SK-N-SH treated with all-trans-retinoic acid at 6 μM for 48 hours (cell line): ENCODE measurements around the gene DYNC1I2.
A peak's percentile ranks its signal among the peaks of the same experiment; 100 is the strongest.

Source experiments
- ATAC-seq: fragments of 200-7000 bp; cut with Tn5 transposase; 3 replicates; pipeline ENCODE4 v1.9.1; 2020; ENCODE audit warnings: mild to moderate bottlenecking, moderate library complexity
- ARNTL ChIP-seq: fragments of 450-650 bp; formaldehyde crosslinking; IDR thresholded peaks from 2 replicates; pipeline ENCODE4 v1.5.0; 2020; ENCODE audit warnings: low read depth, mild to moderate bottlenecking, moderate library complexity, borderline replicate concordance
- BACH2 ChIP-seq: fragments of 250-450 bp; sonication (Bioruptor Pico); IDR thresholded peaks from 2 replicates; pipeline ENCODE4 v1.9.0; 2021; ENCODE audit warnings: mild to moderate bottlenecking, borderline replicate concordance
- CSDC2 ChIP-seq: fragments of 250-450 bp; sonication (Bioruptor Pico); IDR thresholded peaks from 2 replicates; pipeline ENCODE4 v1.5.0; 2020; ENCODE audit warnings: mild to moderate bottlenecking, moderate library complexity
- CSRNP3 ChIP-seq: fragments of 250-450 bp; sonication (Bioruptor Pico); IDR thresholded peaks from 2 replicates; pipeline ENCODE4 v1.5.1; 2021; ENCODE audit warnings: mild to moderate bottlenecking, moderate library complexity
- ESRRG ChIP-seq: fragments of 250-450 bp; sonication (Bioruptor Pico); IDR thresholded peaks from 2 replicates; pipeline ENCODE4 v1.6.1; 2021; ENCODE audit warnings: mild to moderate bottlenecking
- GLIS3 ChIP-seq: fragments of 250-450 bp; sonication (Bioruptor Pico); IDR thresholded peaks from 2 replicates; pipeline ENCODE4 v1.5.0; 2020; ENCODE audit warnings: mild to moderate bottlenecking, moderate library complexity
- ISL1 ChIP-seq: fragments of 250-450 bp; sonication (Bioruptor Pico); IDR thresholded peaks from 2 replicates; pipeline ENCODE4 v2.1.2; 2022; ENCODE audit warnings: mild to moderate bottlenecking, moderate library complexity
- OSR1 ChIP-seq: fragments of 250-450 bp; sonication (Bioruptor Pico); IDR thresholded peaks from 2 replicates; pipeline ENCODE4 v1.8.0; 2022; ENCODE audit warnings: moderate library complexity, mild to moderate bottlenecking, inconsistent platforms
- PPARA ChIP-seq: fragments of 250-450 bp; sonication (Bioruptor Pico); IDR thresholded peaks from 2 replicates; pipeline ENCODE4 v1.5.0; 2020; ENCODE audit warnings: mild to moderate bottlenecking, borderline replicate concordance
- RARB ChIP-seq: fragments of 250-450 bp; sonication (Bioruptor Pico); IDR thresholded peaks from 2 replicates; pipeline ENCODE4 v1.8.0; 2021; ENCODE audit warnings: mild to moderate bottlenecking, moderate library complexity
- TCF4 ChIP-seq: fragments of 250-450 bp; sonication (Bioruptor Pico); IDR thresholded peaks from 2 replicates; pipeline ENCODE4 v1.8.0; 2021; ENCODE audit warnings: mild to moderate bottlenecking, moderate library complexity, borderline replicate concordance
- TOX ChIP-seq: fragments of 250-450 bp; sonication (Bioruptor Pico); IDR thresholded peaks from 2 replicates; pipeline ENCODE4 v1.8.0; 2021; ENCODE audit warnings: mild to moderate bottlenecking, moderate library complexity, borderline replicate concordance
- TSHZ2 ChIP-seq: fragments of 250-450 bp; sonication (Bioruptor Pico); IDR thresholded peaks from 2 replicates; pipeline ENCODE4 v1.5.0; 2020; ENCODE audit warnings: mild to moderate bottlenecking, moderate library complexity
- ZC3H10 ChIP-seq: fragments of 250-450 bp; sonication (Bioruptor Pico); IDR thresholded peaks from 2 replicates; pipeline ENCODE4 v1.5.1; 2021; ENCODE audit warnings: mild to moderate bottlenecking, moderate library complexity
- ZFP3 ChIP-seq: fragments of 250-450 bp; sonication (Bioruptor Pico); IDR thresholded peaks from 2 replicates; pipeline ENCODE4 v1.5.0; 2020; ENCODE audit warnings: mild to moderate bottlenecking, moderate library complexity
- ZFP30 ChIP-seq: fragments of 450-650 bp; formaldehyde crosslinking; IDR thresholded peaks from 2 replicates; pipeline ENCODE4 v1.5.0; 2022; ENCODE audit warnings: mild to moderate bottlenecking, moderate library complexity
- ZNF565 ChIP-seq: fragments of 450-650 bp; formaldehyde crosslinking; conservative IDR thresholded peaks from 2 replicates; pipeline ENCODE4 v1.5.0; 2020; ENCODE audit warnings: low read depth, mild to moderate bottlenecking, moderate library complexity
- ZNF70 ChIP-seq: fragments of 450-650 bp; formaldehyde crosslinking; IDR thresholded peaks from 2 replicates; pipeline ENCODE4 v1.5.0; 2020; ENCODE audit warnings: mild to moderate bottlenecking, moderate library complexity
- ZNF8 ChIP-seq: fragments of 450-650 bp; formaldehyde crosslinking; IDR thresholded peaks from 2 replicates; pipeline ENCODE4 v1.5.0; 2020; ENCODE audit warnings: mild to moderate bottlenecking, moderate library complexity
- TF ChIP-seq, protein P1 (sequence below): fragments of 250-450 bp; sonication (Bioruptor Pico); IDR thresholded peaks from 2 replicates; pipeline ENCODE4 v1.8.0; 2021; ENCODE audit warnings: low read depth, mild to moderate bottlenecking, moderate library complexity, borderline replicate concordance
- TF ChIP-seq, protein P2 (sequence below): fragments of 250-450 bp; sonication (Bioruptor Pico); IDR thresholded peaks from 2 replicates; pipeline ENCODE4 v1.8.0; 2020; ENCODE audit warnings: mild to moderate bottlenecking, moderate library complexity, borderline replicate concordance

DYNC1I2 gene

GRCh38 chr2:171762879-171763573 lies 75.8 kb downstream of the DYNC1I2 start:
- ATAC-seq, result peak; percentile 85

GRCh38 chr2:171763602-171764001 lies 76.3 kb downstream of the DYNC1I2 start:
- ATAC-seq, result peak; percentile 36
- TF ChIP-seq TSHZ2 (CRISPR knock-in tag) (no peak), TCF4 (CRISPR knock-in tag) (no peak), ZFP3 (CRISPR knock-in tag) (no peak)

More at GRCh38 chr2:171762879-171763573, 75.8 kb downstream of the DYNC1I2 start:
- TF ChIP-seq TSHZ2 (CRISPR knock-in tag) (no peak), ARNTL (CRISPR knock-in tag) (no peak), GLIS3 (CRISPR knock-in tag) (no peak)
- TF ChIP-seq, protein P1, sequence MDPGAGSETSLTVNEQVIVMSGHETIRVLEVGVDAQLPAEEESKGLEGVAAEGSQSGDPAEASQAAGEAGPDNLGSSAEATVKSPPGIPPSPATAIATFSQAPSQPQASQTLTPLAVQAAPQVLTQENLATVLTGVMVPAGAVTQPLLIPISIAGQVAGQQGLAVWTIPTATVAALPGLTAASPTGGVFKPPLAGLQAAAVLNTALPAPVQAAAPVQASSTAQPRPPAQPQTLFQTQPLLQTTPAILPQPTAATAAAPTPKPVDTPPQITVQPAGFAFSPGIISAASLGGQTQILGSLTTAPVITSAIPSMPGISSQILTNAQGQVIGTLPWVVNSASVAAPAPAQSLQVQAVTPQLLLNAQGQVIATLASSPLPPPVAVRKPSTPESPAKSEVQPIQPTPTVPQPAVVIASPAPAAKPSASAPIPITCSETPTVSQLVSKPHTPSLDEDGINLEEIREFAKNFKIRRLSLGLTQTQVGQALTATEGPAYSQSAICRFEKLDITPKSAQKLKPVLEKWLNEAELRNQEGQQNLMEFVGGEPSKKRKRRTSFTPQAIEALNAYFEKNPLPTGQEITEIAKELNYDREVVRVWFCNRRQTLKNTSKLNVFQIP (CRISPR knock-in tag), result no peak

DNA sequence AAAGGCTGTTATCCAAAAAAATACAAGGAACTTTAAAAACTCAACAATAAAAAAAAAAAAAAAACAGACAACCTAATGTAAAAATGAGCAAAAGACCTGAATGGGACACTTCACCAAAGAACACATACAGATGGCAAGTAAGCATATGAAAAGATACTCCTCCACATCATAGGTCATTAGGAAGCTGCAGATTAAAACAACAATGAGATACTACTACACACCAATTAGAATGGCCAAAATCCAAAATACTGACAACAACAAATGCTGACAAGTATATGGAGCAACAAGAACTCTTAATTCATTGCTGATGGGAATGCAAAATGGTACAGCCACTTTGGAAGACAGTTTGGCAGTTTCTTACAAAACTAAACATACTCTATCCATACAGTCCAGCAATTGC lies 84.2 kb downstream of the DYNC1I2 start:
- ATAC-seq, result no peak
- no peak for TF ChIP-seq CSRNP3 (CRISPR knock-in tag)
- TF ChIP-seq ARNTL (CRISPR knock-in tag), result no peak
- TF ChIP-seq OSR1 (CRISPR knock-in tag), result no peak
- no peak for TF ChIP-seq ISL1 (CRISPR knock-in tag)
- no peak for TF ChIP-seq ZC3H10 (CRISPR knock-in tag)
- TF ChIP-seq TOX (CRISPR knock-in tag), result no peak
- no peak for TF ChIP-seq GLIS3 (CRISPR knock-in tag)
- no peak for TF ChIP-seq ESRRG (CRISPR knock-in tag)
- no peak for TF ChIP-seq ZFP3 (CRISPR knock-in tag)
- TF ChIP-seq, protein P1 (CRISPR knock-in tag), result no peak
- no peak for TF ChIP-seq TCF4 (CRISPR knock-in tag)
- no peak for TF ChIP-seq ZFP30 (CRISPR knock-in tag)
- TF ChIP-seq, protein P2, sequence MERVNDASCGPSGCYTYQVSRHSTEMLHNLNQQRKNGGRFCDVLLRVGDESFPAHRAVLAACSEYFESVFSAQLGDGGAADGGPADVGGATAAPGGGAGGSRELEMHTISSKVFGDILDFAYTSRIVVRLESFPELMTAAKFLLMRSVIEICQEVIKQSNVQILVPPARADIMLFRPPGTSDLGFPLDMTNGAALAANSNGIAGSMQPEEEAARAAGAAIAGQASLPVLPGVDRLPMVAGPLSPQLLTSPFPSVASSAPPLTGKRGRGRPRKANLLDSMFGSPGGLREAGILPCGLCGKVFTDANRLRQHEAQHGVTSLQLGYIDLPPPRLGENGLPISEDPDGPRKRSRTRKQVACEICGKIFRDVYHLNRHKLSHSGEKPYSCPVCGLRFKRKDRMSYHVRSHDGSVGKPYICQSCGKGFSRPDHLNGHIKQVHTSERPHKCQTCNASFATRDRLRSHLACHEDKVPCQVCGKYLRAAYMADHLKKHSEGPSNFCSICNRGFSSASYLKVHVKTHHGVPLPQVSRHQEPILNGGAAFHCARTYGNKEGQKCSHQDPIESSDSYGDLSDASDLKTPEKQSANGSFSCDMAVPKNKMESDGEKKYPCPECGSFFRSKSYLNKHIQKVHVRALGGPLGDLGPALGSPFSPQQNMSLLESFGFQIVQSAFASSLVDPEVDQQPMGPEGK (CRISPR knock-in tag), result no peak
- no peak for TF ChIP-seq ZNF70
- TF ChIP-seq CSDC2, result no peak
- no peak for TF ChIP-seq ZNF8 (CRISPR knock-in tag)
- no peak for TF ChIP-seq BACH2 (CRISPR knock-in tag)
- TF ChIP-seq ZNF565 (CRISPR knock-in tag), result no peak
- TF ChIP-seq RARB (CRISPR knock-in tag), result no peak
- TF ChIP-seq PPARA (CRISPR knock-in tag), result no peak
